ENCODE results near the gene NPL.

DNA sequence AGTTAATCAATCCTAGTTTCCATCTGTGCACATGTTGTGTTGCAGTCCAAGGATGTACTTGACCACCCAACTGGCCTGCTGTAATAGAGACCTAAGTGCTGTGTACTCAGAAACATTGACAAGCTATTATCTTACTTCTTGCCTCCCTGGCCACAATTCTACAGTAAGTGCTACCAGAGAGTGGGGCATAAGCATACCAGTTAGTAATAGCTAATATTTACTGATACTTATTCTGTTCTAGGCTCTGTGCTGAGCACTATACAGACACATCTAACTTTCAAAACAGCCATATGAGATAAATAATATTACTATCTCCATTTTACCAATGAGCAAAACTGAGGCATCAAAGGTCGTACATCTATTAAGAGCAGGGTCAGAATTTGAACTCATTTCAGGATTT is 49.5 kb upstream of the NPL start:
- TF ChIP-seq CTCF (IDR thresholded peaks at IDR 0.05): no peak
- TF ChIP-seq POLR2A (IDR thresholded peaks at IDR 0.05): no peak
